GM12874 (cell line): ENCODE results near the gene CMSS1.

Experiments
- CTCF ChIP-seq: IDR thresholded peaks from 2 replicates; pipeline ENCODE4 v1.5.1; 2011; ENCODE audit warnings: low read depth, mild to moderate bottlenecking, control low read depth, low read length, moderate library complexity; ENCODE audit not compliant: insufficient read depth

CMSS1 gene

GRCh38 chr3:99823723-99824711 lies 6.4 kb downstream of the CMSS1 start:
- TF ChIP-seq CTCF, result no peak

- TF ChIP-seq CTCF, result no peak
Observed at GRCh38 chr3:99825004-99825640, 7.5 kb downstream of the CMSS1 start.

- TF ChIP-seq CTCF, result no peak
Observed at GRCh38 chr3:99829844-99830243, 12.2 kb downstream of the CMSS1 start.

- TF ChIP-seq CTCF, result no peak
Observed at GRCh38 chr3:99833617-99834205, 16.0 kb downstream of the CMSS1 start.

- TF ChIP-seq CTCF, result no peak
Observed at GRCh38 chr3:99834211-99834957, 16.7 kb downstream of the CMSS1 start.

GRCh38 chr3:99836681-99837080 lies 19.0 kb downstream of the CMSS1 start:
- TF ChIP-seq CTCF, result no peak

- no peak for TF ChIP-seq CTCF
Observed at GRCh38 chr3:99837715-99838114, 20.1 kb downstream of the CMSS1 start.
